ENCODE measurements around the gene ANO1.

ANO1 gene

GRCh38 chr11:70167723-70168404 lies 89.7 kb downstream of the ANO1 start:
- DNase-seq (ENCODE audit: low read depth, low spot score) = no peak
- TF ChIP-seq CTCF (IDR thresholded peaks at IDR 0.05; ENCODE audit: low read depth, low read length) = no peak
- in situ Hi-C loops (cut with HindIII; ENCODE audit: low sequenced_read_pairs) = no loop called here
- H3K4me3 ChIP-seq (ENCODE audit: low read depth, low read length) = no peak overlapping the region

GRCh38 chr11:70168405-70168754 lies 90.3 kb downstream of the ANO1 start:
- in situ Hi-C loops (cut with HindIII; ENCODE audit: low sequenced_read_pairs) = no loop called here
- no peak overlapping the region for H3K4me3 ChIP-seq (ENCODE audit: low read depth, low read length)
- no peak for TF ChIP-seq CTCF (IDR thresholded peaks at IDR 0.05; ENCODE audit: low read depth, low read length)
- DNase-seq (ENCODE audit: low read depth, low spot score) = no peak

GRCh38 chr11:70169127-70169526 lies 91.0 kb downstream of the ANO1 start:
- in situ Hi-C loops (cut with HindIII; ENCODE audit: low sequenced_read_pairs) = no loop called here
- DNase-seq (ENCODE audit: low read depth, low spot score) = no peak

GRCh38 chr11:70169632-70170031 lies 91.5 kb downstream of the ANO1 start:
- H3K4me3 ChIP-seq (ENCODE audit: low read depth, low read length) = no peak overlapping the region
- no peak for DNase-seq (ENCODE audit: low read depth, low spot score)
- no peak for TF ChIP-seq CTCF (IDR thresholded peaks at IDR 0.05; ENCODE audit: low read depth, low read length)
- in situ Hi-C loops (cut with HindIII; ENCODE audit: low sequenced_read_pairs) = no loop called here

More at GRCh38 chr11:70169127-70169526, 91.0 kb downstream of the ANO1 start:
- H3K4me3 ChIP-seq (ENCODE audit: low read depth, low read length) = no peak overlapping the region
- no peak for TF ChIP-seq CTCF (IDR thresholded peaks at IDR 0.05; ENCODE audit: low read depth, low read length)

- TF ChIP-seq CTCF (IDR thresholded peaks at IDR 0.05; ENCODE audit: low read depth, low read length) = no peak
- H3K4me3 ChIP-seq (ENCODE audit: low read depth, low read length) = no peak overlapping the region
- DNase-seq (ENCODE audit: low read depth, low spot score) = no peak
- in situ Hi-C loops (cut with HindIII; ENCODE audit: low sequenced_read_pairs) = no loop called here
Measured at GRCh38 chr11:70170596-70171210, 92.6 kb downstream of the ANO1 start.

GRCh38 chr11:70173018-70173417 lies 94.9 kb downstream of the ANO1 start:
- TF ChIP-seq CTCF (IDR thresholded peaks at IDR 0.05; ENCODE audit: low read depth, low read length) = no peak
- in situ Hi-C loops (cut with HindIII; ENCODE audit: low sequenced_read_pairs) = no loop called here
- no peak overlapping the region for H3K4me3 ChIP-seq (ENCODE audit: low read depth, low read length)
- DNase-seq (ENCODE audit: low read depth, low spot score) = no peak
